Lower lobe of right lung (tissue), 2 donors: ENCODE measurements around the gene CLMP. TPM values are rescaled to one million over a fixed set of nuclear protein-coding genes. Genes with fewer than 3 reads are reported as not detected.
"Not testable (repeated sequence)": the region's sequence is repeated elsewhere in the genome, so short reads cannot be mapped to it uniquely, and the experiment has no call there.

Source experiments
- ATAC-seq, 2 donors: fragments of 200-7000 bp; cut with Tn5 transposase; one replicate each; pipeline ENCODE4 v1.9.1; 2020 to 2022; ENCODE audit warnings: mild to moderate bottlenecking in 2 of 2, moderate library complexity in 2 of 2
- DNase-seq: peaks from one replicate; pipeline ENCODE4 v3.0.0-alpha.2; 2020
- H3K27ac ChIP-seq: fragments of 200-600 bp; one replicate; pipeline ENCODE4 v1.8.0; 2022
- H3K27me3 ChIP-seq: fragments of 200-600 bp; one replicate; pipeline ENCODE4 v1.8.0; 2022; ENCODE audit warnings: low read depth
- H3K36me3 ChIP-seq: fragments of 200-600 bp; one replicate; pipeline ENCODE4 v1.8.0; 2022; ENCODE audit warnings: mild to moderate bottlenecking
- H3K4me1 ChIP-seq: fragments of 200-600 bp; one replicate; pipeline ENCODE4 v1.8.0; 2022
- H3K4me3 ChIP-seq: fragments of 200-600 bp; one replicate; pipeline ENCODE4 v1.8.0; 2022; ENCODE audit warnings: mild to moderate bottlenecking
- H3K9me3 ChIP-seq: fragments of 200-600 bp; one replicate; pipeline ENCODE4 v1.8.0; 2022
- CTCF ChIP-seq: fragments of 200-600 bp; IDR thresholded peaks from one replicate; pipeline ENCODE4 v1.8.0; 2022; ENCODE audit warnings: antibody characterized with exemption, mild to moderate bottlenecking
- intact Hi-C: fragments of 100-400 bp; cut with DNase I; formaldehyde crosslinking; loops from one replicate; pipeline ENCODE4 v1.11.0; 2022
- total RNA-seq: library from RNA; stranded (reverse); fragmentation: NEBNext Ultra II Directional; extraction: Animal tissue kit (Norgen Biotek cat#: 25700); gene quantifications from one replicate; pipeline ENCODE4 v1.2.1, GENCODE V29; 2021
- donor health status: DM: no; HTN: yes; CAD: no; lungs with severe emphysema.

The CLMP gene
- total RNA-seq, 1 donor from 2014 or later, result 15.1 TPM

GRCh38 chr11:123159183-123159857 lies 35.7 kb downstream of the CLMP start:
- Histone ChIP-seq H3K27ac (no peak overlapping the region), H3K9me3 (no peaks in the 10 kb centered on the region), H3K27me3 (no peaks in the 10 kb centered on the region), H3K4me1 (no peaks in the 10 kb centered on the region), H3K36me3 (no peaks in the 10 kb centered on the region), H3K4me3 (no peak overlapping the region)
- intact Hi-C loops, result no loop called here
- TF ChIP-seq CTCF, result no peak
- DNase-seq, result peak; percentile 55
- ATAC-seq, result peak; percentile 62 to 83

GRCh38 chr11:123158033-123159003 lies 36.7 kb downstream of the CLMP start:
- Histone ChIP-seq H3K9me3 (no peaks in the 10 kb centered on the region), H3K27me3 (no peaks in the 10 kb centered on the region), H3K27ac (no peak overlapping the region), H3K4me1 (no peaks in the 10 kb centered on the region), H3K36me3 (no peaks in the 10 kb centered on the region), H3K4me3 (no peak overlapping the region)
- no peak for TF ChIP-seq CTCF
- intact Hi-C loops, result no loop called here
- ATAC-seq (no peak), DNase-seq (no peak)

- DNase-seq, result no peak
- no peak overlapping the region for H3K4me3 ChIP-seq
- ATAC-seq, result no peak
- no peaks in the 10 kb centered on the region for H3K36me3 ChIP-seq
- H3K9me3 ChIP-seq, result no peaks in the 10 kb centered on the region
- TF ChIP-seq CTCF, result no peak
- no peaks in the 10 kb centered on the region for H3K4me1 ChIP-seq
- H3K27me3 ChIP-seq, result no peaks in the 10 kb centered on the region
- intact Hi-C loops, result no loop called here
- H3K27ac ChIP-seq, result no peak overlapping the region
These were observed 42.1 kb downstream of the CLMP start for GRCh38 chr11:123152951-123153350.

GRCh38 chr11:123152346-123152745 lies 42.7 kb downstream of the CLMP start:
- intact Hi-C loops, H3K4me1 ChIP-seq, H3K36me3 ChIP-seq, H3K9me3 ChIP-seq, H3K27ac ChIP-seq, ATAC-seq, H3K4me3 ChIP-seq, H3K27me3 ChIP-seq, DNase-seq: not testable (repeated sequence)

- Histone ChIP-seq H3K27me3 (no peaks in the 10 kb centered on the region), H3K27ac (no peak overlapping the region), H3K4me3 (no peak overlapping the region), H3K4me1 (no peaks in the 10 kb centered on the region), H3K36me3 (no peaks in the 10 kb centered on the region), H3K9me3 (no peaks in the 10 kb centered on the region)
- no peak for ATAC-seq
- intact Hi-C loops, result no loop called here
- no peak for TF ChIP-seq CTCF
- no peak for DNase-seq
These were observed 43.3 kb downstream of the CLMP start for GRCh38 chr11:123151796-123152195.

- no peaks in the 10 kb centered on the region for H3K27me3 ChIP-seq
- intact Hi-C loops, result no loop called here
- H3K4me1 ChIP-seq, result no peaks in the 10 kb centered on the region
- ATAC-seq (no peak), DNase-seq (no peak)
- H3K36me3 ChIP-seq, result no peaks in the 10 kb centered on the region
- no peak overlapping the region for H3K27ac ChIP-seq
- H3K9me3 ChIP-seq, result no peaks in the 10 kb centered on the region
- TF ChIP-seq CTCF, result no peak
- no peak overlapping the region for H3K4me3 ChIP-seq
These were observed 43.7 kb downstream of the CLMP start for GRCh38 chr11:123151366-123151765.
